Vagina (tissue), 2 donors: ENCODE results near the gene SPATA25. TPM values are rescaled to one million over a fixed set of nuclear protein-coding genes. Genes with fewer than 3 reads are reported as not detected.
"Not testable (repeated sequence)": the region's sequence is repeated elsewhere in the genome, so short reads cannot be mapped to it uniquely, and the experiment has no call there.

ENCODE experiments used
- DNase-seq, 2 donors: peaks; one replicate each; pipeline ENCODE4 v3.0.0-alpha.2; 2017; ENCODE audit errors: extremely low spot score in 2 of 2
- H3K27ac ChIP-seq: fragments of 200-600 bp; sonication (generic); one replicate; pipeline ENCODE4 v1.5.1; 2019
- H3K27me3 ChIP-seq: fragments of 200-600 bp; sonication (generic); one replicate; pipeline ENCODE4 v1.5.1; 2019
- H3K36me3 ChIP-seq, 2 donors: fragments of 200-600 bp; sonication (generic); one replicate each; pipeline ENCODE4 v1.5.1; 2017 to 2019
- H3K4me1 ChIP-seq: fragments of 200-600 bp; sonication (generic); one replicate; pipeline ENCODE4 v1.5.1; 2019
- H3K4me3 ChIP-seq, 2 donors: fragments of 200-600 bp; sonication (generic); 1 replicate in 1 of 2; 2 replicates in 1 of 2; pipeline ENCODE4 v1.5.1; 2016 to 2019
- H3K9me3 ChIP-seq: fragments of 200-600 bp; sonication (generic); one replicate; pipeline ENCODE4 v1.5.1; 2019
- POLR2A ChIP-seq, 2 donors: fragments of 450-650 bp; IDR thresholded peaks; one replicate each; pipeline ENCODE4 v1.6.1; 2017; ENCODE audit warnings: antibody characterized with exemption in 2 of 2, mild to moderate bottlenecking in 2 of 2, moderate library complexity in 2 of 2
- POLR2AphosphoS5 ChIP-seq, 2 donors: sonication (generic); formaldehyde crosslinking; IDR thresholded peaks; one replicate each; pipeline ENCODE4 v1.9.0; 2017; ENCODE audit warnings: antibody characterized with exemption in 2 of 2, mild to moderate bottlenecking in 2 of 2, low read depth in 1 of 2; ENCODE audit not compliant: insufficient read depth in 1 of 2
- intact Hi-C: fragments of 100-400 bp; cut with DNase I; formaldehyde crosslinking; loops from one replicate; pipeline ENCODE4 v1.15.1; 2023
- total RNA-seq: library from RNA; depleted of rRNA; stranded (reverse); fragments of >200 nt; gene quantifications from one replicate; pipeline ENCODE4 v1.2.3, GENCODE V29; 2016
- TF ChIP-seq, protein P1 (sequence below), 3 experiments: fragments of 450-650 bp in 2 of 3; fragments of 200-600 bp in 1 of 3; sonication (generic) in 1 of 3; IDR thresholded peaks; one replicate each; pipeline ENCODE4 v1.5.1; 2017 to 2019; ENCODE audit warnings: antibody characterized with exemption in 3 of 3, mild to moderate bottlenecking in 2 of 3, moderate library complexity in 2 of 3

The SPATA25 gene
- total RNA-seq, 1 donor from 2014 or later = 7.1 TPM

DNA sequence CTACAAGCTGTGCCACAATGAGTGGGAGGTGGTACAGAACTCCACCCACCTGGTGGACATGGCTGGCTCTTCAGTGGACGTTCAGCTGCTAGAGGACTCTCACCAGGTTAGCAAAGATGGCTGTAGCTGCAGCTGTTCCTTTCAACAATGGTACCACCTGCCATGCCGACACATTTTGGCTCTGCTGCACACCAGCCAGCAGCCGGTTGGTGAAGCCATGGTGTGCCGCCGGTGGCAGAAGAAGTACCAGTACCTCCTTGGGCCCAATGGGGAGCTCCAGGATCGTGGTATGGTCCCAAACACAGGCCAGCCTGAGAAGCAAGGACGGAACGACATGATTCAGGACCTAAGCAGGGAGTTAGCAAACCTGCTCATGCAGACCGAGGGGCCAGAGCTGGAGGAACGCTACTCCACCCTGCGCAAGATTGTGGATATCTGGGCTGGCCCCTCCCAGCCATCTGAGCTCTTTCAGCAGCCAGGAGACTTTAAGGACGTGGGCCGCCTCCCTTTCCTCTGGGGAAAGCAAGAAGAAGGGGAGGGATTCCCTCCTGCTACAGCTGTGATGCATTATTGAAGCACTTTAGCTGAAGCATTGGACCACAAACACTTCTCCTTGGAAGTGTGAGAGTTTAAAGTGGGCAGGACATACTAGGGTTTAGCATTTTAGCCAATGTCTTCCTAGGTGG is 9.2 kb downstream of the SPATA25 start:
- Histone ChIP-seq H3K9me3 (no peaks in the 10 kb centered on the region), H3K36me3 (peaks cover 0 to 27% of the 10 kb centered on the region in 2 donors), H3K27ac (no peak overlapping the region), H3K4me1 (peaks cover 17% of the 10 kb centered on the region), H3K27me3 (no peaks in the 10 kb centered on the region), H3K4me3 (no peak overlapping the region)
- no peak for TF ChIP-seq POLR2AphosphoS5 (IDR thresholded peaks at IDR 0.05; ENCODE audit: insufficient read depth in 1 of 2, low read depth in 1 of 2)
- TF ChIP-seq POLR2A (IDR thresholded peaks at IDR 0.05) = no peak
- no peak for DNase-seq
- intact Hi-C loops = no loop called here

DNA sequence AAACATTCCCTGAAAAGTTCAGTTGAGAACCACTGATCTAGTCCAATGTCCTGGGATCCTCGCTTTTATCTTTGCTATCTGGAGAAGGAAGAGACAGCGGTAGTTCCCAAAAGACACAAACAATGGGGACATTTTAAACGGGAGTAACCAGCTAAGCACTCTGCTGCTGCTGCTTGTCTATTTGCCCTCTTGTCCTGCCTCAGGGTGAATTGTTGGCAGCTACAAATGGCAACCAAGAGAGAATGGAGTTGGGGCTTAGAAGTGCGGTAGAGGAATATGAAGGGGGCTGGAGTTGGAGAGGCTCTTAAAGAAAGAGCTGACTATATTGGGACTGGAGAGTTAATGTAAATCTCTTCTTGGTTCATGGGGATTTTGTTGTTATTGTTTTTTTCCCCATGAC is 12.8 kb downstream of the SPATA25 start:
- H3K27me3 ChIP-seq = no peaks in the 10 kb centered on the region
- no peak overlapping the region for H3K27ac ChIP-seq
- H3K9me3 ChIP-seq = no peaks in the 10 kb centered on the region
- intact Hi-C loops = no loop called here
- no peaks in the 10 kb centered on the region for H3K4me1 ChIP-seq
- no peak overlapping the region for H3K4me3 ChIP-seq
- H3K36me3 ChIP-seq = peaks cover 0 to 19% of the 10 kb centered on the region in 2 donors
- TF ChIP-seq, protein P1, sequence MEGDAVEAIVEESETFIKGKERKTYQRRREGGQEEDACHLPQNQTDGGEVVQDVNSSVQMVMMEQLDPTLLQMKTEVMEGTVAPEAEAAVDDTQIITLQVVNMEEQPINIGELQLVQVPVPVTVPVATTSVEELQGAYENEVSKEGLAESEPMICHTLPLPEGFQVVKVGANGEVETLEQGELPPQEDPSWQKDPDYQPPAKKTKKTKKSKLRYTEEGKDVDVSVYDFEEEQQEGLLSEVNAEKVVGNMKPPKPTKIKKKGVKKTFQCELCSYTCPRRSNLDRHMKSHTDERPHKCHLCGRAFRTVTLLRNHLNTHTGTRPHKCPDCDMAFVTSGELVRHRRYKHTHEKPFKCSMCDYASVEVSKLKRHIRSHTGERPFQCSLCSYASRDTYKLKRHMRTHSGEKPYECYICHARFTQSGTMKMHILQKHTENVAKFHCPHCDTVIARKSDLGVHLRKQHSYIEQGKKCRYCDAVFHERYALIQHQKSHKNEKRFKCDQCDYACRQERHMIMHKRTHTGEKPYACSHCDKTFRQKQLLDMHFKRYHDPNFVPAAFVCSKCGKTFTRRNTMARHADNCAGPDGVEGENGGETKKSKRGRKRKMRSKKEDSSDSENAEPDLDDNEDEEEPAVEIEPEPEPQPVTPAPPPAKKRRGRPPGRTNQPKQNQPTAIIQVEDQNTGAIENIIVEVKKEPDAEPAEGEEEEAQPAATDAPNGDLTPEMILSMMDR (IDR thresholded peaks at IDR 0.05) = no peak
- TF ChIP-seq POLR2AphosphoS5 (IDR thresholded peaks at IDR 0.05; ENCODE audit: insufficient read depth in 1 of 2, low read depth in 1 of 2) (no peak), POLR2A (IDR thresholded peaks at IDR 0.05) (no peak)
- DNase-seq = no peak

DNA sequence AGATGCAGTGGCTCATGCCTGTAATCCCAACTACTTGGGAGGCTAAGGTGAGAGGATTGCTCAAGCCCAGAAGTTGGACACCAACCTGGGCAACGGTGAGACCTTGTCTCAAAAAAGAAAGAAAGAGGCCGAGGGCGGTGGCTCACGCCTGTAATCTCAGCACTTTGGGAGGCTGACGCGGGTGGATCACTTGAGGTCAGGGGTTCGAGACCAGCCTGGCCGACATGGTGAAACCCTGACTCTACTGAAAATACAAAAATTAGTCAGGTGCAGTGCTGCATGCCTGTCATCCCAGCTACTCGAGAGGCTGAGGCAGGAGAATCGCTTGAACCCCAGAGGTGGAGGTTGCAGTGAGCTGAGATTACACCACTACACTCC is 13.3 kb downstream of the SPATA25 start:
- H3K4me3 ChIP-seq, DNase-seq, H3K27me3 ChIP-seq, intact Hi-C loops, H3K4me1 ChIP-seq, H3K9me3 ChIP-seq, H3K27ac ChIP-seq: not testable (repeated sequence)
- peaks cover 0 to 19% of the 10 kb centered on the region in 2 donors for H3K36me3 ChIP-seq

DNA sequence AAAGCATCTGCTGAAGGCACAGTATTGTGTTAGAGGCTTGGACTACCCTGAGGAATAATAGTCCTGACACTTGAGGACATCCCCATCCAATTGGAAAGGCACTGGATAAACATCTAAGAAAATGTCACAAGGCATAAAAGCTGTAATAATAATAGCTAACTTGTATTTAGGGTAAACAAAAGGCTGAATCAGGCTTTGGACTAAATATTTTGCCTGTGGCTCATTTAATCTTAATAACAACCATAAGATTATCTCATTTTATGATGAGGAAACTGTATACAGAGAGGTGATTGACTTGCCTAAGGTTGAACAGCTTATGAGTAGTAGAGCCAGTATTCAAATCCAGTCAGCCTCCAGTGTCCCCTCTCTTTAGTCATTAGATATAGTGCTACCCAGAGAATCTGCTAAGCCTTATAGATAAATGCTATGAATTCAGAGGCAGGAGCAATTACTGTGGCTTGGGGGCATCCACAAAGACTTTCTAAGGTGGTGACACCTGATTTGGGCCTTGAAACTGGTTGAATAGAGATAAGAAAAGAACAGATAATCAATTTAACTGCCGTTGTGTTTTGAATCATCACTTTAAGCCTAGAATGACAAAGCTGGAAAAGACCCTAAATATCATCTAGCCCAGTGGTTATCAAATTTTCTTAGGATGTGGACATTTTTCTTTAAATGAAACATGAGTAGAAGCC is 13.9 kb downstream of the SPATA25 start:
- Histone ChIP-seq H3K4me3 (no peak overlapping the region), H3K27me3 (no peaks in the 10 kb centered on the region), H3K4me1 (no peaks in the 10 kb centered on the region), H3K27ac (no peak overlapping the region), H3K36me3 (peaks cover 0 to 19% of the 10 kb centered on the region in 2 donors), H3K9me3 (no peaks in the 10 kb centered on the region)
- DNase-seq = no peak
- intact Hi-C loops = no loop called here
- TF ChIP-seq POLR2A (IDR thresholded peaks at IDR 0.05) (no peak), POLR2AphosphoS5 (IDR thresholded peaks at IDR 0.05; ENCODE audit: insufficient read depth in 1 of 2, low read depth in 1 of 2) (no peak)
- TF ChIP-seq, protein P1 (IDR thresholded peaks at IDR 0.05) = no peak

DNA sequence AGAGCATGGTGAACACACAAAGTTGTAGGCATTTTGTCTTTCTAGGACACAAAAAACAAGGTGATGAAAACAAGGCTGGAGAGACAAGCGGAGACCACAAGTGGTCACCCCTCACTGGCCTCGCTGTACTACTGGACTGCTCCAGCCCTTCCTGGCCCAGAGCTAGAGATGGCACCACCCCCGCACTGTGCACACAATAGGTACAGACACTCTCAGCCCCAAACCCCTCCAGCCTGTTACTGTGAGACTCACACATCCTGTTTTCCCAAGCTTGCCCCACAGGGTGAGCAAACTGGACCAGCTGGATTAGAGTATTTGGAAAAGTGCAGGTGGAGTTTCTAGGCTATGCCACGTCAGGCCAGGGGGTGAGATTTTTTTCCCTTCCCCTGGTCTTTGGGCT is 14.8 kb downstream of the SPATA25 start:
- Histone ChIP-seq H3K27me3 (no peaks in the 10 kb centered on the region), H3K4me1 (no peaks in the 10 kb centered on the region), H3K4me3 (no peak overlapping the region), H3K36me3 (peaks cover 0 to 10% of the 10 kb centered on the region in 2 donors), H3K27ac (no peak overlapping the region), H3K9me3 (no peaks in the 10 kb centered on the region)
- no peak for DNase-seq
- no peak for TF ChIP-seq POLR2AphosphoS5 (IDR thresholded peaks at IDR 0.05; ENCODE audit: insufficient read depth in 1 of 2, low read depth in 1 of 2)
- no peak for TF ChIP-seq POLR2A (IDR thresholded peaks at IDR 0.05)
- TF ChIP-seq, protein P1 (IDR thresholded peaks at IDR 0.05) = no peak
- intact Hi-C loops = no loop called here

DNA sequence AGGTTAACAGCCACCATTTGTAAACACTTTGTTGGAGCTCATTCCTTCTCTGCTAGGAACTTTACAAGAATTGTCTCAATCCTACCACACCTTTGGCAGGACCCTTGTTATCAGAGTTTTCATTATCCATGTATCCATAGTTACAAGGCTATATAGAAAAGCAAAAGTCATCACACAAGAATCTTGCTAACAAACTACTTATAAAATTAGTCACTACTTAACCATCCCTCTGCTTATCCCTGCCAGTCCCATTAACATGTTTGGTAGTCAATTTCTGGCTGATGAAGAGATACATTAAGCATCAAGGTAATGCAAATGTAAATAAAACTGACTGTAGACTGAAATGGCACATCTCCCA is 19.6 kb downstream of the SPATA25 start:
- no peak for DNase-seq
- no peaks in the 10 kb centered on the region for H3K9me3 ChIP-seq
- no peaks in the 10 kb centered on the region for H3K4me1 ChIP-seq
- H3K27ac ChIP-seq = no peak overlapping the region
- no peaks in the 10 kb centered on the region for H3K27me3 ChIP-seq
- intact Hi-C loops = no loop called here
- H3K4me3 ChIP-seq = no peak overlapping the region
- TF ChIP-seq POLR2AphosphoS5 (IDR thresholded peaks at IDR 0.05; ENCODE audit: insufficient read depth in 1 of 2, low read depth in 1 of 2) (no peak), POLR2A (IDR thresholded peaks at IDR 0.05) (no peak)
- TF ChIP-seq, protein P1 (IDR thresholded peaks at IDR 0.05) = no peak
- no peaks in the 10 kb centered on the region for H3K36me3 ChIP-seq
